ENCODE results near the gene CELF6. TPM values are rescaled to one million over a fixed set of nuclear protein-coding genes. Genes with fewer than 3 reads are reported as not detected.

Gene CELF6
- total RNA-seq, 1 experiment from 2014 or later: 0.52 TPM

DNA sequence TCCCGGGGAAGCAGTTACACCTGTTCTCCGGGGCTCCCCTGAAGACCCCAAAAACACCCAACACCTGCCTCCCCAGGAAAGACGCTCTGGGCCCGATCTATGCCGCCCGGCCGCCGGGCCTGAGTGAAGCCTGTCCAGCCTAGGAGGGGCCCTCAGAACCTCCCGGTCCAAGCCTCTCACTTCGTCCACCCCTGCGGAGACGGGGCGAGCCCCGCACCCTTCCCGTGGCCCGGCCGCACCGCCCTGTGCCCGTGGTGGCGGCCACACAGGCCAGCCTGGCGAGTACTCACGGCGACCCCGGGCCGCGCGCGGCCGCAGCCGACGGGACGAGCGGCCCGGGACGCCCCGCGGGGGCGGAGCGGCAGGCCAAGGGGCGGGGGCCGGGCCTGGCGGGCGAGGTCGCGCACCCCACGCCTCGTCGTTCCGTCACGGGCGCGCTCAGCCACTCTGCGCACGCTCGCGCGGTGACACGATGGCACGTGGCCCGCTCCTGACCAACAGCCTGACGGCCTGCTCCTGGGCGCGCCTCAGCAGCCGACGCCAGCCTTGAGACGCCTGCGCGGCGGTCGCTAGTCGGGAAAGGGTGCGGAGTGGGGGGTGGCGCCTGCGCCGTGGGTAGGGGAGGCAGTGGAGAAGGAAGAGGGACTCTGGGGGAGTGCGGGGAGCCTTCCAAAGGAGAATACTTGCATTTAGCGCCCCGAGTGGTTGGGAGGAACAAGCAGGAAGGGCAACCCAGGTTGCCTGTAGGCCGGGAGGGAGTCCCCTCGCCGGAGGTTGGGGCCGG lies 47.6 kb downstream of the CELF6 start, which contains the start of gene PARP6:
Gene PARP6, minus strand, starts transcription at position 342 of the 784 bp plus-strand sequence. CDS start 5,077 bp downstream, outside the sequence.
- Histone ChIP-seq H3K4me1 (ENCODE audit: control insufficient read depth in 1 of 2, insufficient read depth in 2 of 2, low read length in 2 of 2) (peaks cover 9 to 17% of the 10 kb centered on the region in 2 experiments; a peak in 2 of 4 replicates), H3K27ac (ENCODE audit: low read depth, low read length) (peak within 1 kb of the TSS; percentile 85), H3K27me3 (ENCODE audit: insufficient read depth, low read length) (no peaks in the 10 kb centered on the region), H3K4me2 (ENCODE audit: low read length) (peak within 1 kb of the TSS; percentile 82), H3K9me3 (ENCODE audit: control insufficient read depth in 1 of 2, insufficient read depth in 1 of 2, low read depth in 1 of 2, low read length in 2 of 2) (no peaks in the 10 kb centered on the region), H2AFZ (ENCODE audit: low read depth, low read length, poor library complexity, severe bottlenecking) (no peak within 1 kb of the TSS), H3K4me3 (replicated peaks in 1 of 2; ENCODE audit: low read depth in 1 of 2, low read length in 2 of 2) (peak within 1 kb of the TSS; percentile 79 to 91), H3K9ac (ENCODE audit: low read length) (peak within 1 kb of the TSS; percentile 86), H3K36me3 (ENCODE audit: control insufficient read depth in 1 of 2, insufficient read depth in 2 of 2, low read length in 2 of 2) (peaks cover 5 to 7% of the 10 kb centered on the region in 2 experiments; a peak in 3 of 4 replicates), H3K79me2 (ENCODE audit: insufficient read depth, low read length) (peaks cover 28% of the 10 kb centered on the region), H3K9me2 (ENCODE audit: insufficient read depth) (no peaks in the 10 kb centered on the region), H4K20me1 (ENCODE audit: insufficient read depth) (no peaks in the 10 kb centered on the region)
- RAD21 ChIA-PET (ENCODE audit: low non-redundant PET in 1 of 2, low total read pairs in 2 of 2, uncharacterized antibody in 2 of 2, unreplicated experiment in 2 of 2): no interaction called here
- POLR2A ChIA-PET: no interaction called here
- ATAC-seq (peak; percentile 96), DNase-seq (ENCODE audit: low read depth, low spot score) (peak; percentile 97)
- intact Hi-C loops (cut with micrococcal nuclease): loop anchor here (2.0 kb wide), 1 partner anchor 40 kb away; no protein-coding TSS in a partner anchor
- CTCF ChIA-PET: interaction anchor here (1.5 kb wide), 1 partner anchor 13 kb away, joined by 4 read pairs; no protein-coding TSS in a partner anchor
- BruUV-seq (replicated peaks): no TSS peak
- TF ChIP-seq, protein P1, sequence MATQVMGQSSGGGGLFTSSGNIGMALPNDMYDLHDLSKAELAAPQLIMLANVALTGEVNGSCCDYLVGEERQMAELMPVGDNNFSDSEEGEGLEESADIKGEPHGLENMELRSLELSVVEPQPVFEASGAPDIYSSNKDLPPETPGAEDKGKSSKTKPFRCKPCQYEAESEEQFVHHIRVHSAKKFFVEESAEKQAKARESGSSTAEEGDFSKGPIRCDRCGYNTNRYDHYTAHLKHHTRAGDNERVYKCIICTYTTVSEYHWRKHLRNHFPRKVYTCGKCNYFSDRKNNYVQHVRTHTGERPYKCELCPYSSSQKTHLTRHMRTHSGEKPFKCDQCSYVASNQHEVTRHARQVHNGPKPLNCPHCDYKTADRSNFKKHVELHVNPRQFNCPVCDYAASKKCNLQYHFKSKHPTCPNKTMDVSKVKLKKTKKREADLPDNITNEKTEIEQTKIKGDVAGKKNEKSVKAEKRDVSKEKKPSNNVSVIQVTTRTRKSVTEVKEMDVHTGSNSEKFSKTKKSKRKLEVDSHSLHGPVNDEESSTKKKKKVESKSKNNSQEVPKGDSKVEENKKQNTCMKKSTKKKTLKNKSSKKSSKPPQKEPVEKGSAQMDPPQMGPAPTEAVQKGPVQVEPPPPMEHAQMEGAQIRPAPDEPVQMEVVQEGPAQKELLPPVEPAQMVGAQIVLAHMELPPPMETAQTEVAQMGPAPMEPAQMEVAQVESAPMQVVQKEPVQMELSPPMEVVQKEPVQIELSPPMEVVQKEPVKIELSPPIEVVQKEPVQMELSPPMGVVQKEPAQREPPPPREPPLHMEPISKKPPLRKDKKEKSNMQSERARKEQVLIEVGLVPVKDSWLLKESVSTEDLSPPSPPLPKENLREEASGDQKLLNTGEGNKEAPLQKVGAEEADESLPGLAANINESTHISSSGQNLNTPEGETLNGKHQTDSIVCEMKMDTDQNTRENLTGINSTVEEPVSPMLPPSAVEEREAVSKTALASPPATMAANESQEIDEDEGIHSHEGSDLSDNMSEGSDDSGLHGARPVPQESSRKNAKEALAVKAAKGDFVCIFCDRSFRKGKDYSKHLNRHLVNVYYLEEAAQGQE (IDR thresholded peaks at IDR 0.05; ENCODE audit: low read depth): no peak
- TF ChIP-seq SP1 (IDR thresholded peaks at IDR 0.05; ENCODE audit: low read depth) (peak; percentile 62; the same call in 1 of the 2 replicates), EZH2 (IDR thresholded peaks at IDR 0.05) (no peak), ELF1 (IDR thresholded peaks at IDR 0.05; ENCODE audit: borderline replicate concordance, low read depth) (no peak; the same call in 1 of the 2 replicates), TCF7L2 (IDR thresholded peaks at IDR 0.05; ENCODE audit: borderline replicate concordance, extremely low read depth, insufficient read depth, insufficient read length) (peak; percentile 10), POLR2AphosphoS5 (IDR thresholded peaks at IDR 0.05; ENCODE audit: low read depth, low read length) (peak; percentile 50), ZFX (IDR thresholded peaks at IDR 0.05) (peak; percentile 92), RAD21 (IDR thresholded peaks at IDR 0.05; ENCODE audit: low read depth) (no peak), EZH2phosphoT487 (IDR thresholded peaks at IDR 0.05; ENCODE audit: borderline replicate concordance) (no peak), YY1 (IDR thresholded peaks at IDR 0.05; ENCODE audit: extremely low read depth, insufficient replicate concordance, low read depth, low read length) (no peak), SRF (IDR thresholded peaks at IDR 0.05; ENCODE audit: low read depth) (no peak), POLR2A (IDR thresholded peaks at IDR 0.05; ENCODE audit: borderline replicate concordance, extremely low read depth, insufficient read depth, insufficient read length) (peak; percentile 57), JUND (IDR thresholded peaks at IDR 0.05) (no peak), SIN3A (IDR thresholded peaks at IDR 0.05; ENCODE audit: low read depth) (no peak)
- TF ChIP-seq, protein P2, sequence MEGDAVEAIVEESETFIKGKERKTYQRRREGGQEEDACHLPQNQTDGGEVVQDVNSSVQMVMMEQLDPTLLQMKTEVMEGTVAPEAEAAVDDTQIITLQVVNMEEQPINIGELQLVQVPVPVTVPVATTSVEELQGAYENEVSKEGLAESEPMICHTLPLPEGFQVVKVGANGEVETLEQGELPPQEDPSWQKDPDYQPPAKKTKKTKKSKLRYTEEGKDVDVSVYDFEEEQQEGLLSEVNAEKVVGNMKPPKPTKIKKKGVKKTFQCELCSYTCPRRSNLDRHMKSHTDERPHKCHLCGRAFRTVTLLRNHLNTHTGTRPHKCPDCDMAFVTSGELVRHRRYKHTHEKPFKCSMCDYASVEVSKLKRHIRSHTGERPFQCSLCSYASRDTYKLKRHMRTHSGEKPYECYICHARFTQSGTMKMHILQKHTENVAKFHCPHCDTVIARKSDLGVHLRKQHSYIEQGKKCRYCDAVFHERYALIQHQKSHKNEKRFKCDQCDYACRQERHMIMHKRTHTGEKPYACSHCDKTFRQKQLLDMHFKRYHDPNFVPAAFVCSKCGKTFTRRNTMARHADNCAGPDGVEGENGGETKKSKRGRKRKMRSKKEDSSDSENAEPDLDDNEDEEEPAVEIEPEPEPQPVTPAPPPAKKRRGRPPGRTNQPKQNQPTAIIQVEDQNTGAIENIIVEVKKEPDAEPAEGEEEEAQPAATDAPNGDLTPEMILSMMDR (IDR thresholded peaks at IDR 0.05 in 2 of 3, conservative IDR thresholded peaks at IDR 0.05 in 1 of 3; ENCODE audit: borderline replicate concordance in 1 of 3, insufficient read depth in 1 of 3, low read depth in 2 of 3, low read length in 2 of 3): peak; percentile 40 to 71 (median 56); a peak in 5 of 6 replicates
- TF ChIP-seq, protein P3, sequence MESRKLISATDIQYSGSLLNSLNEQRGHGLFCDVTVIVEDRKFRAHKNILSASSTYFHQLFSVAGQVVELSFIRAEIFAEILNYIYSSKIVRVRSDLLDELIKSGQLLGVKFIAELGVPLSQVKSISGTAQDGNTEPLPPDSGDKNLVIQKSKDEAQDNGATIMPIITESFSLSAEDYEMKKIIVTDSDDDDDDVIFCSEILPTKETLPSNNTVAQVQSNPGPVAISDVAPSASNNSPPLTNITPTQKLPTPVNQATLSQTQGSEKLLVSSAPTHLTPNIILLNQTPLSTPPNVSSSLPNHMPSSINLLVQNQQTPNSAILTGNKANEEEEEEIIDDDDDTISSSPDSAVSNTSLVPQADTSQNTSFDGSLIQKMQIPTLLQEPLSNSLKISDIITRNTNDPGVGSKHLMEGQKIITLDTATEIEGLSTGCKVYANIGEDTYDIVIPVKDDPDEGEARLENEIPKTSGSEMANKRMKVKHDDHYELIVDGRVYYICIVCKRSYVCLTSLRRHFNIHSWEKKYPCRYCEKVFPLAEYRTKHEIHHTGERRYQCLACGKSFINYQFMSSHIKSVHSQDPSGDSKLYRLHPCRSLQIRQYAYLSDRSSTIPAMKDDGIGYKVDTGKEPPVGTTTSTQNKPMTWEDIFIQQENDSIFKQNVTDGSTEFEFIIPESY (IDR thresholded peaks at IDR 0.05; ENCODE audit: extremely low read depth, insufficient replicate concordance, low read length): no peak
- TF ChIP-seq, protein P4, sequence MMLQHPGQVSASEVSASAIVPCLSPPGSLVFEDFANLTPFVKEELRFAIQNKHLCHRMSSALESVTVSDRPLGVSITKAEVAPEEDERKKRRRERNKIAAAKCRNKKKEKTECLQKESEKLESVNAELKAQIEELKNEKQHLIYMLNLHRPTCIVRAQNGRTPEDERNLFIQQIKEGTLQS (IDR thresholded peaks at IDR 0.05): no peak
- TF ChIP-seq, protein P5, sequence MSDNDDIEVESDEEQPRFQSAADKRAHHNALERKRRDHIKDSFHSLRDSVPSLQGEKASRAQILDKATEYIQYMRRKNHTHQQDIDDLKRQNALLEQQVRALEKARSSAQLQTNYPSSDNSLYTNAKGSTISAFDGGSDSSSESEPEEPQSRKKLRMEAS (IDR thresholded peaks at IDR 0.05): peak; percentile 96

All from HCT116 (cell line).